Natural killer cell (primary cell): ENCODE results near the gene KCND2. TPM values are rescaled to one million over a fixed set of nuclear protein-coding genes. Genes with fewer than 3 reads are reported as not detected.
"Not testable (repeated sequence)": the region's sequence is repeated elsewhere in the genome, so short reads cannot be mapped to it uniquely, and the experiment has no call there.

Experiments
- ATAC-seq, 3 donors: fragments of 150-1000 bp in 2 of 3; fragments of 200-7000 bp in 1 of 3; cut with Tn5 transposase; 1 replicate in 1 of 3; 2 replicates in 2 of 3; pipeline ENCODE4 v1.10.0; 2021; ENCODE audit warnings: mild to moderate bottlenecking in 2 of 3, moderate library complexity in 2 of 3
- DNase-seq, 2 donors: peaks; one replicate each; pipeline versions ENCODE4 v3.0.0 to v3.0.0-alpha.2; 2013 to 2021; ENCODE audit warnings: mixed read lengths in 1 of 2
- H3K27ac ChIP-seq: one replicate; pipeline ENCODE4 v1.5.1; 2013; ENCODE audit warnings: mild to moderate bottlenecking, low read length
- H3K27me3 ChIP-seq: one replicate; pipeline ENCODE4 v1.6.1; 2013; ENCODE audit warnings: low read length; ENCODE audit not compliant: control insufficient read depth, insufficient read depth
- H3K36me3 ChIP-seq: one replicate; pipeline ENCODE4 v1.6.1; 2013; ENCODE audit warnings: low read length; ENCODE audit not compliant: control insufficient read depth, insufficient read depth
- H3K4me1 ChIP-seq: one replicate; pipeline ENCODE4 v1.6.1; 2013; ENCODE audit warnings: low read length; ENCODE audit not compliant: control insufficient read depth, insufficient read depth
- H3K4me3 ChIP-seq: one replicate; pipeline ENCODE4 v1.5.1; 2013; ENCODE audit warnings: low read length
- H3K9me3 ChIP-seq: one replicate; pipeline ENCODE4 v1.6.1; 2013; ENCODE audit warnings: low read length; ENCODE audit not compliant: control insufficient read depth, insufficient read depth
- H3K27ac Mint-ChIP-seq, 2 donors: one replicate each; pipeline ENCODE4 v1.8.0; 2022; ENCODE audit warnings: mild to moderate bottlenecking in 2 of 2, mixed read lengths in 2 of 2, moderate library complexity in 1 of 2
- H3K27me3 Mint-ChIP-seq, 2 donors: one replicate each; pipeline ENCODE4 v1.8.0; 2022; ENCODE audit warnings: low read depth in 2 of 2, mixed read lengths in 2 of 2
- H3K36me3 Mint-ChIP-seq: one replicate; pipeline ENCODE4 v1.8.0; 2022; ENCODE audit warnings: mixed read lengths
- H3K4me1 Mint-ChIP-seq, 2 donors: one replicate each; pipeline ENCODE4 v1.8.0; 2022; ENCODE audit warnings: mixed read lengths in 2 of 2
- H3K4me3 Mint-ChIP-seq: one replicate; pipeline ENCODE4 v1.8.0; 2022; ENCODE audit warnings: mild to moderate bottlenecking, moderate library complexity, mixed read lengths
- H3K9me3 Mint-ChIP-seq, 2 donors: one replicate each; pipeline ENCODE4 v1.8.0; 2022; ENCODE audit warnings: mixed read lengths in 2 of 2
- CTCF ChIP-seq: fragments of 200-600 bp; IDR thresholded peaks from one replicate; pipeline ENCODE4 v1.8.0; 2022; ENCODE audit warnings: antibody characterized with exemption
- WGBS: methylation state at CpG from one replicate; pipeline ENCODE4 v1.1.7; 2013; ENCODE audit warnings: missing lambda C conversion rate; ENCODE audit not compliant: insufficient coverage; 5-methylcytosine and 5-hydroxymethylcytosine counted together
- intact Hi-C: fragments of 100-400 bp; cut with micrococcal nuclease; formaldehyde crosslinking; loops from one replicate; pipeline ENCODE4 v1.14.2; 2022
- total RNA-seq, 4 donors: library from RNA; stranded (reverse); fragments of 120-200 nt in 1 of 4; gene quantifications; one replicate each; pipeline versions ENCODE4 v1.2.3 to v1.2.4, GENCODE V29; 2013 to 2022

Gene KCND2
- total RNA-seq, 3 donors from 2014 or later (not counting 1 experiment from before 2014, with no cell fraction given), result not detected

DNA sequence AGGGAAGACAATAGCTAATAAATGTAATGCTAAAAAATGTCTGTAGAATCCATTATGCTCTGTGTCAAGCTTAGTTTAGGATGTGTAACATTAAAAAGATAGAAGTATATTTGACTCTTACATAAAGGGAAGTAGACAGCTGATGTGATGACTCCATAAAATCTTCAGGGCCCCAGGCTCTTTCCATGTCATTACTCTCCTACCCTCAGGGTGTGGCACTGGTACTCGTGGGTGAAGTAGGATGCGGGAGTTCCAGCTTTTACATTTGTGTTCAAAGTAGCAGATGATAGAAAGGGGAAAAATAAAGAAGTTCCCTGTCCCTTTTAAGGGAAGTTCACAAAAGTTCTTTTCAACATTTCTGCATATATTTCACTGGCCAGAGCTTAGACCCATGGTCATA is 427.8 kb downstream of the KCND2 start:
- Mint-ChIP-seq H3K27me3 (no peaks in the 10 kb centered on the region), H3K9me3 (peaks cover 5 to 6% of the 10 kb centered on the region in 2 donors), H3K4me1 (no peaks in the 10 kb centered on the region), H3K36me3 (no peaks in the 10 kb centered on the region), H3K27ac (no peak overlapping the region), H3K4me3 (no peak overlapping the region)
- ATAC-seq, result no peak
- TF ChIP-seq CTCF, result no peak
- H3K4me3 ChIP-seq, result no peak overlapping the region
- H3K9me3 ChIP-seq, result no peaks in the 10 kb centered on the region
- no peak overlapping the region for H3K27ac ChIP-seq
- WGBS, result 100% methylated on average over 1 of the region's 2 CpGs
- DNase-seq, result no peak
- intact Hi-C loops, result no loop called here
- no peaks in the 10 kb centered on the region for H3K27me3 ChIP-seq
- no peaks in the 10 kb centered on the region for H3K36me3 ChIP-seq
- H3K4me1 ChIP-seq, result no peaks in the 10 kb centered on the region

DNA sequence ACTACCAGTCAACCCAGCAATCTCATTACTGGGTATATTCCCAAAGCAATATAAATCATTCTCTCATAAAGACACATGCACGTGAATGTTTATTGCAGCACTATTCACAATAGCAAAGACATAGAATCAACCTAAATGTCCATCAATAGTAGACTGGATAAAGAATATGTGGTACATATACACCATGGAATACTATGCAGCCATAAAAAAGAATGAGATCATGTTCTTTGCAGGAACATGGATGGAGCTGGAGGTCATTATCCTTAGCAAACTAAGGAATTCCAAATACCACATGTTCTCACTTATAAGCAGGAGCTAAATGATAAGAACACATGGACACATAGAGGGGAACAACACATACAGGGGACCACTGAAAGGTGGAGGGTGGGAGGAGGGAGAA is 429.4 kb downstream of the KCND2 start:
- DNase-seq, ATAC-seq, H3K4me3 ChIP-seq, H3K27me3 ChIP-seq, intact Hi-C loops, H3K9me3 ChIP-seq, H3K4me3 Mint-ChIP-seq, H3K4me1 Mint-ChIP-seq, H3K27ac ChIP-seq, H3K36me3 Mint-ChIP-seq, H3K9me3 Mint-ChIP-seq, H3K36me3 ChIP-seq, H3K4me1 ChIP-seq, H3K27me3 Mint-ChIP-seq, H3K27ac Mint-ChIP-seq: not testable (repeated sequence)
- no CpG with 5 or more reads among the region's 1 CpG for WGBS

DNA sequence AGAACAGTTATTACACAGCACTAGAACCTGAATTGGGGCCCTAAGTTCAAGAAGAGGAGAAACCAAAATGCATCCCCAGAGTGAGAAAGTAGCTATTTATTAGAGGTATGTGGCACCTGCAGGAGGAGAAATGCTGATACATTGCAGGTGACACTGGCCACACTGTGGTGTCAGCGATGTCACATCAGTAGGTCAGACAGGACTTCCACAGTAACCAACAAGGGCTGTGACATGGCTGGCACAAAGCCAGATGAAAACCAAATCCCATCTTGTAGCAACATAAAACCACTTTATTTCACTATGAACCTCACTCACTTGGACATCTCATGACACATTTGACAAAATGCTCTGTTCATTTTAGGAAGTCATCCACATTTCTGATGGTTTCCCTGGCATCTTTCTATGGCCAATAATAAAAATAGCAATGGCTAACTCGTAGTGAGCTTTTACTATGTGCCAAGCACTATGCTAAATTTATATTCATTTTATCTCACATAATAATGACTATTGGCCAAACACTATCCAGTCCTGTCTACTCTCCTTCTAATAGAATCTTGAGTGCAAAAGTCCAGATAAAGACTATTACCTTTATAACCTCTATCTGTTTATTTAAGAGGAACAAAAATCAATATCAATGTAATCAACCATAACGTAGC is 430.7 kb downstream of the KCND2 start:
- TF ChIP-seq CTCF, result no peak
- intact Hi-C loops, result no loop called here
- Histone ChIP-seq H3K9me3 (no peaks in the 10 kb centered on the region), H3K27me3 (no peaks in the 10 kb centered on the region), H3K4me3 (no peak overlapping the region), H3K4me1 (no peaks in the 10 kb centered on the region), H3K27ac (no peak overlapping the region), H3K36me3 (no peaks in the 10 kb centered on the region)
- no peak for DNase-seq
- Mint-ChIP-seq H3K4me3 (no peak overlapping the region), H3K4me1 (no peaks in the 10 kb centered on the region), H3K36me3 (no peaks in the 10 kb centered on the region), H3K27me3 (no peaks in the 10 kb centered on the region), H3K9me3 (peaks cover 5 to 6% of the 10 kb centered on the region in 2 donors), H3K27ac (no peak overlapping the region)
- ATAC-seq, result no peak
- 68% methylated on average over 2 of the region's 3 CpGs for WGBS

DNA sequence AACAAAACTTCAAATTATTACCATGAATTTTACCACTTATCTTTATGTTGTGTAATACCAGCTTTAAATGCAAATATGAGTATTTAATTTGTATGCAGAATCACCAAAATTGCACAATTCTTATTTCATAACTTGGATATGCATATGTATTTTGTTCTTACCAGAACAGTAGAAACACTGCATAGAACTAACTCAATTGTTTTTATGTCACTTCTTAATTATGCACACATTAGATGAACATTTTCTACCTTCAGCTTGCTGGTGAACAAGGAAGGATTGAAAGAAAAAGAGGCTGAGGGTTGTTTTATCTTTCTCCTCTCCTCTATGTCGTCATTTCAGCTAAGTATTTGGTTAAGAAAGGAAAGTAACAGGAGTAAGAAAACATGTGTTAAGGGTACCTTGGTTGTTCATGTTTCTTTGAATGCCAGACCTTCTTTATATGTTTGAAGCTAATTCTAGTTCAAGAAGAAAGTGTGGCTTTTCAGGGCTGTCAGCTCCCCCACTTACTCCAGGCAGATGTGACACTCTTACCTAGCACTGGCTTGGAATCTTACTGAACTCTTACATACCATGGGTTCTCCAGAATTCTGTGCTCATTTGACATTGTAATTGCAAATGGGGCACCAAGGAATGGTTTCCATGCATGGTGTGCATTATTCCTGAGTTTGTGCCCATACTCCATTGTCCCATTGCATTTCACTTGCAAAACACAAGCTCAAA is 436.4 kb downstream of the KCND2 start:
- Histone ChIP-seq H3K9me3 (no peaks in the 10 kb centered on the region), H3K27me3 (no peaks in the 10 kb centered on the region), H3K36me3 (no peaks in the 10 kb centered on the region), H3K27ac (no peak overlapping the region), H3K4me1 (no peaks in the 10 kb centered on the region), H3K4me3 (no peak overlapping the region)
- DNase-seq (no peak), ATAC-seq (no peak)
- no peaks in the 10 kb centered on the region for H3K36me3 Mint-ChIP-seq
- no peaks in the 10 kb centered on the region for H3K27me3 Mint-ChIP-seq
- intact Hi-C loops, result no loop called here
- TF ChIP-seq CTCF, result no peak
- H3K27ac Mint-ChIP-seq, result no peak overlapping the region
- H3K4me1 Mint-ChIP-seq, result no peaks in the 10 kb centered on the region
- WGBS, result no CpG with 5 or more reads among the region's 1 CpG
- H3K4me3 Mint-ChIP-seq, result no peak overlapping the region
- peaks cover 2 to 4% of the 10 kb centered on the region in 2 donors for H3K9me3 Mint-ChIP-seq
